Skeletal muscle satellite cell (primary cell): ENCODE measurements around the gene NADSYN1.

ENCODE experiments used
- H3K27me3 ChIP-seq: 2 replicates; pipeline ENCODE4 v1.7.0; 2013; ENCODE audit warnings: low read length; ENCODE audit not compliant: control insufficient read depth, insufficient read depth
- H3K36me3 ChIP-seq: 2 replicates; pipeline ENCODE4 v1.7.0; 2013; ENCODE audit warnings: mild to moderate bottlenecking, control low read depth, low read length; ENCODE audit not compliant: insufficient read depth
- H3K4me1 ChIP-seq: 2 replicates; pipeline ENCODE4 v1.7.0; 2013; ENCODE audit warnings: low read length; ENCODE audit not compliant: control insufficient read depth, insufficient read depth
- H3K4me2 ChIP-seq: 2 replicates; pipeline ENCODE4 v1.7.0; 2013; ENCODE audit warnings: mild to moderate bottlenecking, low read length
- H3K4me3 ChIP-seq: 2 replicates; pipeline ENCODE4 v1.7.0; 2013; ENCODE audit warnings: low read length
- H3K9ac ChIP-seq: 2 replicates; pipeline ENCODE4 v1.7.0; 2013; ENCODE audit warnings: mild to moderate bottlenecking, low read depth, low read length, moderate library complexity
- H3K9me3 ChIP-seq: replicated peaks from 2 replicates; pipeline ENCODE4 v1.7.0; 2013; ENCODE audit warnings: mild to moderate bottlenecking, control low read depth, low read length

NADSYN1 gene

DNA sequence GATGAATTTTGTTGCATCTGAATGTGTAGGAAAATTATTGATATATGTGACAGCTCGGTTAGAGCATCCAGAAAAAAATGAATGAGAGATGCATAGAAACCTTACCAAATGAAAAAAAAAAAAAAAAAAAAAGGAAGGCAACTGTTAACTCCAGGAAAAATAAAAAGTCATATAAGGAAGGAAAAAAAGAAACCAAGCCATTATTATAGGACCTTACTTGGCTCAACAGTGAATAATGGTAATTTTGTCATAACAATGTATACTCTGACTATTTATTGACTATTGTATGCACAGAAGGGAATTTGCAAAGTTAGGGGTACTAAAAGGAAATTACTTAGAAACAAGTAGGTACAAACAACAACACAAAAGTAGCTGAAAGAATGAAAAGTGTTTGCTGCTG is 6.9 kb upstream of the NADSYN1 start:
- H3K27me3 ChIP-seq: no peaks in the 10 kb centered on the region
- H3K4me1 ChIP-seq: peaks cover 17% of the 10 kb centered on the region
- H3K9ac ChIP-seq: no peak overlapping the region
- peaks cover 36% of the 10 kb centered on the region for H3K36me3 ChIP-seq
- H3K9me3 ChIP-seq: no peaks in the 10 kb centered on the region
- H3K4me3 ChIP-seq: no peak overlapping the region
- no peak overlapping the region for H3K4me2 ChIP-seq

DNA sequence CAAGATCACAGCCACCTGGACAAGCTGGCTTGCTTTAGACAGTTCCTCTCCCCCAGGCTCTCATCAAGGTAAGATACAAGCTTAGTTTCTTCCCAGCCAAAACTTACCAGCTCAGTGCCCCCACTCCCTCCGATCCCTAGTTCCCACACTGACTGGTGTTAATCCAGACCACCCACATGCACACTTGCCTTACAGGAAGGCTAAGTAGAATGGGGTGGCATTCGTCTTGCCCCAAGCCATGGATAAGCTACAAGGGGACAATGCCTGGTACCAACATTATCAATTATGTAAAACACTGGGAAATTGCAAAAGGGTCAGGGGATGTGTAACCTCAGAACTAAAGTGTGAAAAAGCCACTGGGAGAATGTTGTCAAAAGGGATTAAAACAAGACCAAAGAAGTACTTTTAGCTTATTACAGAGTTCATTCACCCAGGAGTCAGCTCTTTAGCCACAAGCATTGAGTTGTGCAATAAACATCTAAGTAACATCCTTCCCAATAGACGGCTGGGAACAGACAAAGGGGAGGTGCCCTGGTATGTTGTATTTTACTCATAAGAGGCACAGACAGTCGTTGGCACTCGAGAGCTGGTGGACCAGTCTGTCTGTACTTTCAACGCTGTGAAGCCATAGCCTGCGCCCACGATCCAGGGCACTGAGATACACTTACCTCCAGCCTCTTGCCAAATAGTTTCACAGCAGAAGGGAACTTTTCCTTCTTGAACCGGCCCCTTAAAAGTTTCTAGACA is 5.9 kb upstream of the NADSYN1 start:
- Histone ChIP-seq H3K9me3 (no peaks in the 10 kb centered on the region), H3K4me1 (peaks cover 21% of the 10 kb centered on the region), H3K4me2 (peak overlapping the region; percentile 96), H3K27me3 (no peaks in the 10 kb centered on the region), H3K9ac (peak overlapping the region; percentile 80), H3K36me3 (peaks cover 31% of the 10 kb centered on the region), H3K4me3 (peak overlapping the region; percentile 90)

DNA sequence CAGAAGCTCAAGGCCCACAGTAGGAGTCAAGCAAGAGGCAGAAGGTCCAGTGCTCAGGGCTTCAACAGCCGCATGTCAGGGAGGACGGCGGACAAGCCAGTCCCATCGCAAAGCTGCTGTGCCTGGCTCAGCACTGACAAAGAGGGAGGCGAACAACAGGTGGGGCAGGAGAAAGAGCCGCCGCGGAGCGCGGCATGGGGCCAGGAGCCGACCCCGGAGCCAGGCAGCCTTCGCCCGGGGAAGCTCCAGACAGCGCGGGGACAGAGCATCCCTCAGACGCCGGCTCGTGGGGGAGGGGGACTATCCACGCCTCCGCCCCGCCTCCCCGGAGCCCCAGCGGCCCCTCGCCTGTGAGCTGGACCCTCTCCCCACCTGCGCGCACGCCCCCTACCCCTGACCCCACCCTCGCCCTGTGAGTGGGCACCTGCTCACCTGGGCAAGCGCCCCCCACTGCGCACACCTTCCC is 5.2 kb upstream of the NADSYN1 start:
- Histone ChIP-seq H3K4me1 (peaks cover 27% of the 10 kb centered on the region), H3K9ac (peak overlapping the region; percentile 80), H3K27me3 (no peaks in the 10 kb centered on the region), H3K4me3 (peak overlapping the region; percentile 90), H3K36me3 (peaks cover 30% of the 10 kb centered on the region), H3K9me3 (no peaks in the 10 kb centered on the region), H3K4me2 (peak overlapping the region; percentile 96)

DNA sequence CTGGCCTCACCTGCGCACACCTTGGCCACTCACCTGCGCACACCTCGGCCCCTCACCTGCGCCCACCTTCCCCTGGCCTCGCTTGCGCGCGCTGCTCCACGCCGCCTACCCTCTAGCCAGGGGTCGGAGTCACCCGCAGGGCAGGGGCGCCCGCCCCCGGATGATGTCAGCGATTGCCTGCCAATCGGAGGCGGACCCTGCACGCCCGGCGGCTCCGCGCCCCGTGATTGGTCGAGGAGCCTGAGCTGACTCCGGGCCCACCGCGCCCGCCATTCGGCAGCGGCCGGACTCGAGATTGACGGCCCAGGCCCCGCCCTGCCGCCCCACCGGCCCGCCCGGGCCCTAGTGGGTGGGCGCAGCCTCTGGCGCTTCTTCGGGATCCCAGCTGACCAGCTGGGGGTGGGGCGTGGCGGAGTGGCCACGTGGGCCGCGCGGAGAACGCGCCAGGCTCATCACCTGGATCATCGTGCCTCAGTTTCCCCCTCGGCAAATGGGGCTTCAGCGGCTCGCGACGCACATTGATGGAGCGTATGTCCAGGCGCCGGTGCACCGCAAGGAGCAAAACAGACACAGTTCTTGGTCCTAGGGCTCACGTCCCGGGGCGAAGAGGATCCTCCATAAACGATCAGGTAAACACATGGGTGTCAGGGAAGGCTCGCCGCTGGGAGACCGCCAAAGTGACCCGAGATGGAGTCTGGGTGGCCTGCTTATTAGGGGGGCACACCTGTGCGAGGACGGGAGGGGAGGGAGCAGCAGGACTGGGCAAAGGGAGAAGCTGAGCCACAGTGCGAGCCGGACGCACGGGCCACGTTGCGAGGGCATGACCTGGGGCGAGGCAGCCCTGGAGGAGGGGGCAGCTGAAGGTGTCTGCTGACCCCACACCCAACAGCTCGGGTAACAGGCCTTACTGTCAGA is 4.5 kb upstream of the NADSYN1 start, which contains the start of gene DHCR7:
Gene DHCR7 (minus strand): TSS at position 137 of the 915 bp plus-strand sequence. CDS start 3,441 bp downstream, outside the sequence.
- peak within 1 kb of the TSS; percentile 90 for H3K4me3 ChIP-seq
- no peaks in the 10 kb centered on the region for H3K9me3 ChIP-seq
- H3K27me3 ChIP-seq: no peaks in the 10 kb centered on the region
- peak within 1 kb of the TSS; percentile 96 for H3K4me2 ChIP-seq
- peak within 1 kb of the TSS; percentile 80 for H3K9ac ChIP-seq
- peaks cover 23% of the 10 kb centered on the region for H3K36me3 ChIP-seq
- H3K4me1 ChIP-seq: peaks cover 27% of the 10 kb centered on the region

DNA sequence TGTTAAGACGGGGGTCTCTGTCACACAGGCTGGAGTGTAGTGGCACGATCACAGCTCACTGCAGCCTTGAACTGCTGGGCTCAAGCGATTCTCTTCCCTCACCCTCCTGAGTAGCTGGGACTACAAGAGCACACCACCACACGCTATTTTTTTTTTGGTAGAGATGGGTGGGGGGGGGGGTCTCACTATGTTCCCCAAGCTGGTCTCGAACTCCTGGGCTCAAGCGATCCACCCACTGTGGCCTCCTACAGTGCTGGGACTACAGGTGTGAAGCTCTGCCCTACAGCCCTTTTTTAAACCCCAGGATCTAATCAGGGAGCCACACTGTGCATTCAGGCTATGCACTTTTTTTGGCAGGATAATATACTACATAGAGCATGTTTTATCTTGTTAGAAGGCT is 3.4 kb upstream of the NADSYN1 start:
- Histone ChIP-seq H3K4me3 (peak overlapping the region; percentile 90), H3K36me3 (peaks cover 12% of the 10 kb centered on the region), H3K4me1 (peaks cover 31% of the 10 kb centered on the region), H3K9ac (peak overlapping the region; percentile 80), H3K4me2 (peak overlapping the region; percentile 96), H3K9me3 (no peaks in the 10 kb centered on the region), H3K27me3 (no peaks in the 10 kb centered on the region)

DNA sequence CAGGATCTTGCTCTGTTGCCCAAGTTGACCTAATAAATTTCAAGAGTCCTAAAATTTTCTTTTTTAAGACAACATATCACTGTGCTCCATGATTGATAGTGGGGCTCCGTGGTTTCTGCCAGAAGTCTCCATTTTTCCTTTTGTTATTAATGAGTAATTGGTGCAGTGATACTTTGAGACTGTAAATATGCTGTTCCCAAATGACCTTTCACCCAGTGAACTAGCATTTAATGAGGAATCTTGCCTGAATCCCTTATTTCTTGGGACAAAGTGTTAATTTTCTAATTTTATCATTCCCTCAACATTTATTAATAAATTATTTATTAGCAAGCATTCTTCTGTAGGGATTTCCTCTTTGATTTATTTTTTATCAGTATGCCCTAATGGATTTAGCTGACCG is 2.5 kb upstream of the NADSYN1 start:
- Histone ChIP-seq H3K9me3 (no peaks in the 10 kb centered on the region), H3K4me2 (no peak overlapping the region), H3K36me3 (peaks cover 13% of the 10 kb centered on the region), H3K27me3 (no peaks in the 10 kb centered on the region), H3K4me3 (no peak overlapping the region), H3K4me1 (peaks cover 31% of the 10 kb centered on the region), H3K9ac (no peak overlapping the region)

DNA sequence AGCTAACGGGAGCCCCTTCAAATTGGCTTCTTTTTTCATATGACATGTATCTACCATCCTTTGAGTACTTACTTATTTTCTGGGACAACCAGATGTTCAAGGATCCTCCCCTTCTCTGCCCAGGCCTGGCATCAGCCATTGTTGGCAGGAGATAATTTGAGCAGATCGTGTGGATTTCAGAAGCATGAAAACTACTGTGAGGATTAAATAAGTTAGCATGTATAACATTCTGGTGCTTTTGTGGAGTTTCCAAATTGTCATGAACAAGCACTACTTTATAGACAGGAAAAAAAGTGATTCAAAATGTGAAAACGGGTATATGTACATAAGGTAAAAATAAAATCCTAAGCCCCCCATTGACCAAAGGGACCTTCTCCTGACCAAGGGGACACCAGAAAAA is 2.1 kb upstream of the NADSYN1 start:
- Histone ChIP-seq H3K4me3 (no peak overlapping the region), H3K9me3 (no peaks in the 10 kb centered on the region), H3K9ac (no peak overlapping the region), H3K4me1 (peaks cover 31% of the 10 kb centered on the region), H3K4me2 (no peak overlapping the region), H3K27me3 (no peaks in the 10 kb centered on the region), H3K36me3 (peaks cover 16% of the 10 kb centered on the region)

DNA sequence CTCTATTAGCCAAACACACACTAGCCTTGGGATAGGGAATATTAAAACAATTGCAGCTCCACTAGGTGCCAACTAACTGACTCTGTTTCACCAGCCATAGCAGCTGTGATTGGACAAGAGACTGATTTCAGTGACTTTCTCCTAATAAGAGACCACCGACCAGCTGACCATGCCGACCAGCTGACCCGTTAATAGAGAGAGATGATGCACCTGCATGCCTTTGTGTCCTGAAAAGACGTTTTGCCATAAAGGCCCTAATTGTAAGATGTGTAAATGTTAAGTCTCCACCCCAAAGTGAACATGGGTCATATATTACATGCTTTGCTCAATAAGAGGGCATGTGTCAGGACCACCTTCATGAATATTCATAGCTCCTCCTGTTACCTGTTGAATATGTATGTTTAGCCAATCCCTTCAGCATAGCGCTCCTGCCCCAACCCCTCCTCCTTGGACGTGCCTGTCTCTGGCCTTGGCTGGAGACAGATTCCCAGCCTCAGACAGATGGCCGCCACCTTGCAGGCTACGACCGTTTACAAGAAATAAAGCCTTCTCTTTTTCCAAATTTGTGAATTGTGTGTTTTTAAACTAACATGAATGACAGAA is 1.3 kb upstream of the NADSYN1 start:
- H3K36me3 ChIP-seq: peaks cover 16% of the 10 kb centered on the region
- peaks cover 31% of the 10 kb centered on the region for H3K4me1 ChIP-seq
- H3K4me3 ChIP-seq: peak overlapping the region; percentile 82
- H3K4me2 ChIP-seq: peak overlapping the region; percentile 100
- H3K9me3 ChIP-seq: no peaks in the 10 kb centered on the region
- H3K9ac ChIP-seq: no peak overlapping the region
- H3K27me3 ChIP-seq: no peaks in the 10 kb centered on the region

DNA sequence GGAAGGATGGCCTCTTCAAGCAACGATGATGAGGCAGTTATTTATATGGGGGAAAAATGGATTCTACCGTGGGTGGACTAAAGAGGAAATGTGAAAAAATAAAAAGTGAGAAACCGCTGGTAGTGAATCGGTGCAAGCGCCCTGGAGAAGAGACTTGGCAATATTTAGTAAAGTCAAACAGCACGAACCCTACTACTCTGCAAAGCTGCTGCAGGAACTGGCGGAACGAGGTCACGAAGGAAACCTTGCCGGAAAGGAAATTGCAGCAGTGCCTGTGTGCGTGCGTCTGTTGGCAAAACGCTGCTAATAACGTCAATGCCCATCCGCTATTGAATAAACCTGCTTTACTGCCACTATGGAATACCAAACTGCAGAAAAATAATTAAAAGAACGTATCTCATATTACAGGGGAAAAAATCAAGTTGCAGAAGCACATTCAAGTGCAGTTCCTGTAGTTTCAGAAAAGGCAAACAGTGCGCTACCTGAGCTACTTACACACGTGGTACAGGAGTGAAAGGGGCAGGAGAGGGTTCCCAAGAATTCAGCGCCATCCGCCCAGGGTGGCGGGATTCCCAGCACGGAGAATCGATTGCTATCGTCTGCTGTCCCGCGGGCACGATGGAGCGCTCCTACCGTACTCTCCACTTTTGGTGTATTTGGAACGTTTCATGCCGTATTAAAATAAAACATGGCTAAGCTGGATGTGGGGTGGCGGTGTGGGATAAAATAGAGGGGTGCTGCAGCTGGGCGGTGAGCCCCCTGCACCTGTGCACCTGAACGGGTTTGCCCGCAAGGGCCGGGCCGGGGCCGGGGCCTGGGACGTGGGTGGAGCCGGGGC is 585 bp upstream of the NADSYN1 start:
- peak overlapping the region; percentile 79 for H3K9ac ChIP-seq
- H3K36me3 ChIP-seq: peaks cover 23% of the 10 kb centered on the region
- no peaks in the 10 kb centered on the region for H3K9me3 ChIP-seq
- no peaks in the 10 kb centered on the region for H3K27me3 ChIP-seq
- H3K4me3 ChIP-seq: peak overlapping the region; percentile 82
- peak overlapping the region; percentile 100 for H3K4me2 ChIP-seq
- peaks cover 26% of the 10 kb centered on the region for H3K4me1 ChIP-seq

DNA sequence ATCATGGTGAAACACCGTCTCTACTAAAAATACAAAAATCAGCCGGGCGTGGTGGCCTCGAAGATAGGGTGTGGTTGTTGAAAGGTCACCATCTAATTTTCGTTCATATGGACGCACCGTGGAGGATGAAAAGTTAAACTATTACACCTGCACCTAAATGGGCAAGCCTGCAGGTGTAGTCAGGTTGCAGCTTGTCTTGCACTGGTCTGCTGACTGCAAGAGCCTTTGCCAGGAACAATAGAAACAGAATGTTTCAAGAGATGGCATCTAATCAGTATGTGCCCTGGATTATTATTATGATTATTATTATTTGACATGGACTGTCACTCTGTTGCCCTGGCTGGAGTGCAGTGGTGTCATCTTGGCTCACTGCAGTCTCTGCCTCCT is 908 bp downstream of the NADSYN1 start:
- H3K27me3 ChIP-seq: no peaks in the 10 kb centered on the region
- H3K4me2 ChIP-seq: peak overlapping the region; percentile 96
- H3K36me3 ChIP-seq: peaks cover 38% of the 10 kb centered on the region
- peak overlapping the region; percentile 91 for H3K9ac ChIP-seq
- no peaks in the 10 kb centered on the region for H3K9me3 ChIP-seq
- peak overlapping the region; percentile 99 for H3K4me3 ChIP-seq
- H3K4me1 ChIP-seq: peaks cover 22% of the 10 kb centered on the region
